Calu3 (cell line): ENCODE measurements around the gene CHPF. TPM values are rescaled to one million over a fixed set of nuclear protein-coding genes. Genes with fewer than 3 reads are reported as not detected.

Experiments used
- Bru-seq: library from RNA; stranded (reverse); fragments of 400-500 nt; gene quantifications from one replicate; lab custom pipeline; 2021; lab: Mats Ljungman, UMichigan
- BruChase-seq, 2 experiments: library from RNA; stranded (reverse); fragments of 400-500 nt; gene quantifications; one replicate each; lab custom pipeline; 2021; lab: Mats Ljungman, UMichigan
- BruUV-seq: library from RNA; stranded (reverse); fragments of 400-500 nt; replicated peaks from 2 replicates; lab custom pipeline; 2021; lab: Mats Ljungman, UMichigan
- CTCF ChIA-PET: fragments of 300-600 bp; sonication (Branson Sonifier 250); formaldehyde crosslinking; loops from one replicate; lab custom pipeline; 2022; ENCODE audit warnings: antibody characterized with exemption; lab: Charles Lee
- DNase-seq: peaks from one replicate; pipeline ENCODE4 v3.0.0; 2022
- H3K27ac Mint-ChIP-seq: one replicate; pipeline ENCODE4 v1.8.0; 2022; ENCODE audit warnings: mixed read lengths; ENCODE audit not compliant: unreplicated experiment
- H3K27me3 Mint-ChIP-seq: one replicate; pipeline ENCODE4 v1.8.0; 2022; ENCODE audit warnings: mixed read lengths; ENCODE audit not compliant: unreplicated experiment
- H3K36me3 Mint-ChIP-seq: one replicate; pipeline ENCODE4 v1.8.0; 2022; ENCODE audit warnings: mild to moderate bottlenecking, moderate library complexity, mixed read lengths; ENCODE audit not compliant: insufficient read depth, unreplicated experiment
- H3K4me1 Mint-ChIP-seq: one replicate; pipeline ENCODE4 v1.8.0; 2022; ENCODE audit warnings: mild to moderate bottlenecking, low read depth, mixed read lengths; ENCODE audit not compliant: unreplicated experiment
- H3K4me3 Mint-ChIP-seq: one replicate; pipeline ENCODE4 v1.8.0; 2022; ENCODE audit warnings: mild to moderate bottlenecking, low read depth, moderate library complexity, mixed read lengths; ENCODE audit not compliant: unreplicated experiment
- H3K9me3 Mint-ChIP-seq: one replicate; pipeline ENCODE4 v1.8.0; 2022; ENCODE audit warnings: low read depth, mixed read lengths; ENCODE audit not compliant: unreplicated experiment
- CTCF ChIP-seq: fragments of 200-600 bp; IDR thresholded peaks from one replicate; pipeline ENCODE4 v1.8.0; 2022; ENCODE audit warnings: antibody characterized with exemption; ENCODE audit not compliant: unreplicated experiment
- intact Hi-C: fragments of 100-400 bp; cut with micrococcal nuclease; formaldehyde crosslinking; loops from one replicate; pipeline ENCODE4 v1.10.0; 2022; ENCODE audit not compliant: unreplicated experiment
- long read RNA-seq: library from polyadenylated mRNA; stranded (forward); transcript quantifications from one replicate; pipeline ENCODE4 v2.0.0, GENCODE V29; 2022
- total RNA-seq: library from RNA; stranded (reverse); gene quantifications from 2 replicates; pipeline ENCODE4 v1.2.3, GENCODE V29; 2022

The CHPF gene
- total RNA-seq (139 and 141 TPM in 2 replicates), Bru-seq, nascent RNA (percentile 71 among the genes with signal in this experiment), BruChase-seq, experiment 1, labeled RNA remaining after a 6-hour chase (percentile 94 among the genes with signal in this experiment), BruChase-seq, experiment 2, labeled RNA remaining after a 2-hour chase (percentile 83 among the genes with signal in this experiment)
- long read RNA-seq, transcript CHPF-202 (2 exons, 1,079 nt): minor isoform, 20 of 334 reads
- long read RNA-seq, transcript CHPF-201 (4 exons, 3,013 nt): major isoform, 245 of 334 reads
- long read RNA-seq, partial matches to known transcripts: 32 of 334 reads
- long read RNA-seq, other reads (novel, unspliced or antisense): 37 of 334 reads

DNA sequence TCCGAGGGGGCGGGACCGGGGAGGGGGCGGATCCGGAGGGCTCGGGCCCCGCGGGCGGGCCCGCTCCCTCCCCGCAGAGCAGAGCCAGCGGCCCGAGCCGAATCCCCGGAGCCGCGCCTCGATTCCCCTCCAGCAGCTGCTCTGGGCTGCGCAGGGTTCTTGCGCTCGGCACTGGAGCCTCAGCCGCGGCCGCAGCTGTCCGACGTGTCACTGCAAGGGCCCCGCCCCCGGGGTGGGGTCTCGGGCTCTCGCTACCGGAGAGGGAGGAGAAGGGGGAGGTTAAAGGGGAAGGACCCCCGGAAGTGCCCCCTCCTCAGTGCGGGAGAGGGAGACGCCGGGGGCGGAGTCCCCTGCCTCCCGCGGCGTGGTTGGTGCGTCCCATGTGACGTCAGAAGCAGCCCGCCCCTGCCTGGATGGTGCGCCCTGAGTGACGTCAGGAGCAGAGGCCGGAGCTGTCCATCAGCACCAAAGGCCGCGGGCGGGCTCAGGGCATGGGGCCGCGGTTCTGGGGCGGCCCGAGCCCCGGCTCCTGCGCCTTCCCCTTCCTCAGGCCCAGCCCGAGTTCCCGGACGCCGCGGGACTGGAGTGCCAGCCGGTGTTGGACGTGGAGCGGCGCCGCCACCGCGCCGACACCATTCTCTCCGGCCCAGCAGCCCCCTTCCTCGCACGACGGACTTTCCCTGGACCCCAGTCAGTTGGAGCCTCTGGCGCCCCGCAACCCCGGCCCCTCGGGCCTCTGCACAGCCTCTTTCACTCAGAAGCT lies at the start of gene CHPF, which contains the start of gene TMEM198:
Gene CHPF, minus strand, starts transcription at position 214 of the 763 bp plus-strand sequence. CDS start 271 bp downstream, outside the sequence.
Gene TMEM198, plus strand, starts transcription at position 433 of the 763 bp plus-strand sequence. CDS start 700 bp downstream, outside the sequence.
- TF ChIP-seq CTCF: no peak
- no peaks in the 10 kb centered on the region for H3K9me3 Mint-ChIP-seq
- intact Hi-C loops: loop anchor here (2.0 to 5.0 kb wide), 2 partner anchors 53 to 99 kb away; partner anchors contain the start of gene STK11IP
- BruUV-seq: no TSS peak
- peaks cover 20% of the 10 kb centered on the region for H3K4me1 Mint-ChIP-seq
- DNase-seq: peak; percentile 98
- peaks cover 30% of the 10 kb centered on the region for H3K27me3 Mint-ChIP-seq
- H3K27ac Mint-ChIP-seq: peak within 1 kb of the TSS; percentile 97
- peaks cover 53% of the 10 kb centered on the region for H3K36me3 Mint-ChIP-seq
- peak within 1 kb of the TSS; percentile 91 for H3K4me3 Mint-ChIP-seq
- CTCF ChIA-PET: interaction anchor here (0.5 to 1.8 kb wide), 7 partner anchors 9 to 564 kb away, joined by 3 to 8 read pairs (median 3); a partner anchor contains a TSS

DNA sequence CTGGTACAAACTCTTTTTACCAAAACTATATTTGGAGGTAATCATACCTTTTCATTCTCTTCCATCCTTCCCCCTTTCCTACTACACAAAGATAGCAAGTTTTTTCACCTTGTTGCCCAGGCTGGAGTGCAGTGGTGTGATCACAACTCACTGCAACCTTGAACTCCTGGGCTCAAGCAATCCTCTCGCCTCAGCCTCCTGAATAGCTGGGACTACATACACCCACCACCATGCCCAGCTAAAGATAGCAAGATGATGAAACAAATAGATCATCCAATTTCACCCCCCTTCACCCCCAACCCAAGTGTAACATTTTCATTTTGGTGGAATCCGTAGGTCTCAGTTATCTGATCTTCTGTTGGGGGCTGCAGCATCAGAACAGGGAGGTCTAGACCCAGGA lies 49.5 kb upstream of the CHPF start:
- H3K27me3 Mint-ChIP-seq: no peaks in the 10 kb centered on the region

GRCh38 chr2:219592736-219593135 lies 49.1 kb upstream of the CHPF start:
- Mint-ChIP-seq H3K4me3 (no peak overlapping the region), H3K9me3 (no peaks in the 10 kb centered on the region), H3K36me3 (peaks cover 13% of the 10 kb centered on the region), H3K4me1 (peaks cover 10% of the 10 kb centered on the region), H3K27ac (no peak overlapping the region), H3K27me3 (no peaks in the 10 kb centered on the region)
- CTCF ChIA-PET: no interaction called here
- no peak for TF ChIP-seq CTCF
- no TSS peak for BruUV-seq
- DNase-seq: no peak
- intact Hi-C loops: no loop called here

More for the DNA sequence above, 49.5 kb upstream of the CHPF start:
- intact Hi-C loops: no loop called here
- H3K9me3 Mint-ChIP-seq: no peaks in the 10 kb centered on the region
- no peak for DNase-seq
- no peak for TF ChIP-seq CTCF
- H3K4me3 Mint-ChIP-seq: no peak overlapping the region
- CTCF ChIA-PET: no interaction called here
- H3K36me3 Mint-ChIP-seq: peaks cover 17% of the 10 kb centered on the region
- peaks cover 10% of the 10 kb centered on the region for H3K4me1 Mint-ChIP-seq
- no TSS peak for BruUV-seq
- no peak overlapping the region for H3K27ac Mint-ChIP-seq

GRCh38 chr2:219591091-219591490 lies 47.5 kb upstream of the CHPF start:
- no TSS peak for BruUV-seq
- Mint-ChIP-seq H3K4me3 (no peak overlapping the region), H3K9me3 (no peaks in the 10 kb centered on the region), H3K36me3 (no peaks in the 10 kb centered on the region), H3K27ac (no peak overlapping the region), H3K27me3 (no peaks in the 10 kb centered on the region), H3K4me1 (peaks cover under 1% of the 10 kb centered on the region)
- TF ChIP-seq CTCF: no peak
- CTCF ChIA-PET: no interaction called here
- intact Hi-C loops: no loop called here
- DNase-seq: no peak
